NT2/D1 (cell line): Measurements from ENCODE around the gene DYNLRB1.

ENCODE experiments used
- SUZ12 ChIP-seq: IDR thresholded peaks from 2 replicates; pipeline ENCODE4 v1.6.1; 2011; ENCODE audit not compliant: insufficient read length, insufficient read depth; ENCODE audit errors: extremely low read depth
- YY1 ChIP-seq: IDR thresholded peaks from 2 replicates; pipeline ENCODE4 v1.6.1; 2011; ENCODE audit not compliant: insufficient read length, insufficient read depth
- ZNF274 ChIP-seq: IDR thresholded peaks from 2 replicates; pipeline ENCODE4 v1.6.1; 2011; ENCODE audit warnings: mild to moderate bottlenecking, low read depth, low read length

- no peak for TF ChIP-seq YY1
- no peak for TF ChIP-seq ZNF274
- TF ChIP-seq SUZ12 = no peak
Observed at GRCh38 chr20:34540596-34541263, 24.5 kb downstream of the DYNLRB1 start.
